ENCODE results near the gene PALD1. TPM values are rescaled to one million over a fixed set of nuclear protein-coding genes. Genes with fewer than 3 reads are reported as not detected.

PALD1 gene
- total and polyA plus RNA-seq, 2 of the 4 experiments (the other 2 are of a cell fraction): 0.12 to 0.18 TPM

- H2AK9ac ChIP-seq (replicated peaks; ENCODE audit: low read depth, low read length, poor library complexity): no peak overlapping the region
- H3K23ac ChIP-seq (ENCODE audit: low read depth, low read length): no peak overlapping the region
- H3K27ac ChIP-seq (ENCODE audit: insufficient read depth, low read length): no peak overlapping the region
- 51% methylated on average over 4 of the region's 6 CpGs; no CpG with 5 or more reads in 1 of the 2 experiments for WGBS, 2 experiments (ENCODE audit: extremely low coverage in 2 of 2, insufficient read length in 1 of 2)
- H3K36me3 ChIP-seq (ENCODE audit: control insufficient read depth, insufficient read depth, low read length): no peaks in the 10 kb centered on the region
- H3K14ac ChIP-seq (replicated peaks; ENCODE audit: low read depth, low read length): no peak overlapping the region
- ChIA-PET CTCF (no interaction called here), POLR2A (ENCODE audit: unreplicated experiment) (no interaction called here)
- no peaks in the 10 kb centered on the region for H4K20me1 ChIP-seq (ENCODE audit: insufficient read depth, low read length)
- no peak overlapping the region for H2AFZ ChIP-seq (replicated peaks; ENCODE audit: low read length, poor library complexity)
- no peak overlapping the region for H2BK20ac ChIP-seq (ENCODE audit: low read depth, low read length)
- H3K56ac ChIP-seq (ENCODE audit: extremely low read depth, insufficient read depth, low read length): no peak overlapping the region
- dilution Hi-C loops (cut with HindIII; ENCODE audit: low sequenced_read_pairs, unreplicated experiment) (no loop called here), intact Hi-C loops (cut with micrococcal nuclease) (no loop called here), in situ Hi-C loops (cut with MboI; ENCODE audit: low sequenced_read_pairs) (no loop called here)
- peaks cover 38% of the 10 kb centered on the region for H3K27me3 ChIP-seq (ENCODE audit: control insufficient read depth, insufficient read depth, low read length)
- no peak overlapping the region for H2BK120ac ChIP-seq (ENCODE audit: low read depth, low read length)
- H3K79me1 ChIP-seq (ENCODE audit: low read depth in 1 of 2, low read length in 2 of 2): no peaks in the 10 kb centered on the region
- no peak overlapping the region for H4K5ac ChIP-seq (ENCODE audit: low read depth, low read length)
- no peak overlapping the region for H3K4me2 ChIP-seq (ENCODE audit: low read depth, low read length)
- no peak overlapping the region for H3K18ac ChIP-seq (ENCODE audit: low read depth, low read length)
- no peak overlapping the region for H3K9ac ChIP-seq (ENCODE audit: low read depth, low read length)
- no peak overlapping the region for H4K8ac ChIP-seq (ENCODE audit: low read depth in 2 of 2, low read length in 2 of 2)
- H2BK5ac ChIP-seq (ENCODE audit: low read depth, low read length, poor library complexity, severe bottlenecking): no peak overlapping the region
- H2AK5ac ChIP-seq (ENCODE audit: low read depth, low read length): no peak overlapping the region
- no peak for TF ChIP-seq MAZ (IDR thresholded peaks at IDR 0.05; ENCODE audit: borderline replicate concordance, low read depth, low read length)
- no peak for TF ChIP-seq NFE2L2 (IDR thresholded peaks at IDR 0.05; ENCODE audit: low read depth, low read length)
- TF ChIP-seq USF2 (IDR thresholded peaks at IDR 0.05; ENCODE audit: low read depth, low read length): no peak
- no peak for TF ChIP-seq MXI1 (IDR thresholded peaks at IDR 0.05; ENCODE audit: borderline replicate concordance, low read depth, low read length)
- no peak for TF ChIP-seq POLR2A (IDR thresholded peaks at IDR 0.05; ENCODE audit: low read depth, low read length)
- TF ChIP-seq SMC3 (IDR thresholded peaks at IDR 0.05; ENCODE audit: low read depth, low read length): no peak
- no peak for TF ChIP-seq CHD1 (IDR thresholded peaks at IDR 0.05; ENCODE audit: low read depth, low read length)
- ATAC-seq (ENCODE audit: low read depth) (no peak), DNase-seq (no peak)
- no peak overlapping the region for H2BK15ac ChIP-seq (ENCODE audit: low read depth, low read length)
- H4K91ac ChIP-seq (ENCODE audit: insufficient read depth, low read depth, low read length): no peak overlapping the region
- no peak overlapping the region for H3K4ac ChIP-seq (ENCODE audit: low read depth, low read length)
- H3K9me3 ChIP-seq (ENCODE audit: control insufficient read depth, insufficient read depth, low read length): no peaks in the 10 kb centered on the region
- 0 out of 2 replicates have a peak, but pooled peaks cover 3% of the 10 kb centered on the region for H3K9me1 ChIP-seq (ENCODE audit: insufficient read depth, low read length)
- no TSS peak for BruUV-seq (replicated peaks)
- peaks cover 3% of the 10 kb centered on the region; the same call in 1 of the 2 replicates for H3K4me1 ChIP-seq (ENCODE audit: control insufficient read depth, insufficient read depth, low read length)
- no peak overlapping the region for H3K4me3 ChIP-seq (ENCODE audit: insufficient read depth, low read depth, low read length)
Measured at GRCh38 chr10:70588255-70588654, 109.7 kb downstream of the PALD1 start.

Measured in IMR-90 (cell line).